Left lung (tissue), 10 donors: ENCODE data around the gene TAS1R1. TPM values are rescaled to one million over a fixed set of nuclear protein-coding genes. Genes with fewer than 3 reads are reported as not detected.
A peak's percentile ranks its signal among the peaks of the same experiment; 100 is the strongest.

Experiments
- ATAC-seq: fragments of 200-7000 bp; cut with Tn5 transposase; one replicate; pipeline ENCODE4 v1.9.1; 2020; ENCODE audit warnings: moderate library complexity
- DNase-seq, 4 donors: peaks; one replicate each; pipeline ENCODE4 v3.0.0-alpha.2; 2013 to 2020
- H3K27ac ChIP-seq, 2 donors: fragments of 200-600 bp; sonication (generic) in 1 of 2; one replicate each; pipeline versions ENCODE4 v1.5.0 to v1.8.0; 2020 to 2021
- H3K27me3 ChIP-seq, 2 donors: fragments of 200-600 bp; sonication (generic) in 1 of 2; one replicate each; pipeline versions ENCODE4 v1.5.0 to v1.8.0; 2020 to 2021
- H3K36me3 ChIP-seq, 2 donors: fragments of 200-600 bp; sonication (generic) in 1 of 2; one replicate each; pipeline versions ENCODE4 v1.5.0 to v1.8.0; 2020 to 2021
- H3K4me1 ChIP-seq, 2 donors: fragments of 200-600 bp; one replicate each; pipeline ENCODE4 v1.8.0; 2021
- H3K4me3 ChIP-seq, 2 donors: fragments of 200-600 bp; sonication (generic) in 1 of 2; one replicate each; pipeline versions ENCODE4 v1.5.0 to v1.8.0; 2020 to 2021; ENCODE audit warnings: mild to moderate bottlenecking in 1 of 2
- H3K9me3 ChIP-seq, 2 donors: fragments of 200-600 bp; sonication (generic) in 1 of 2; one replicate each; pipeline versions ENCODE4 v1.5.0 to v1.8.0; 2020 to 2021
- CTCF ChIP-seq, 2 donors: fragments of 200-600 bp; sonication (generic) in 1 of 2; IDR thresholded peaks; one replicate each; pipeline versions ENCODE4 v1.5.0 to v1.8.0; 2021; ENCODE audit warnings: antibody characterized with exemption in 2 of 2
- intact Hi-C, 2 donors: fragments of 100-400 bp; cut with DNase I; formaldehyde crosslinking; loops; one replicate each; pipeline versions ENCODE4 v1.11.2 to v1.14.2; 2022
- polyA plus RNA-seq, 6 donors: library from polyadenylated mRNA; unstranded; fragments of 120-200 nt; gene quantifications; one replicate each; pipeline ENCODE4 v1.2.1, GENCODE V29; 2013; ENCODE audit not compliant: insufficient read length in 6 of 6
- total RNA-seq, 2 donors: library from RNA; stranded (reverse); fragmentation: NEBNext Ultra II Directional; extraction: Animal tissue kit (Norgen Biotek cat#: 25700); gene quantifications; one replicate each; pipeline ENCODE4 v1.2.1, GENCODE V29; 2021
- donor health status: DM: no; HTN: yes; CAD: no.
- donor health status: DM: no; HTN: no; CAD: no.

Gene TAS1R1
- total and polyA plus RNA-seq, 8 donors: 0.07 to 0.21 (median 0.18) TPM; not detected in 2

DNA sequence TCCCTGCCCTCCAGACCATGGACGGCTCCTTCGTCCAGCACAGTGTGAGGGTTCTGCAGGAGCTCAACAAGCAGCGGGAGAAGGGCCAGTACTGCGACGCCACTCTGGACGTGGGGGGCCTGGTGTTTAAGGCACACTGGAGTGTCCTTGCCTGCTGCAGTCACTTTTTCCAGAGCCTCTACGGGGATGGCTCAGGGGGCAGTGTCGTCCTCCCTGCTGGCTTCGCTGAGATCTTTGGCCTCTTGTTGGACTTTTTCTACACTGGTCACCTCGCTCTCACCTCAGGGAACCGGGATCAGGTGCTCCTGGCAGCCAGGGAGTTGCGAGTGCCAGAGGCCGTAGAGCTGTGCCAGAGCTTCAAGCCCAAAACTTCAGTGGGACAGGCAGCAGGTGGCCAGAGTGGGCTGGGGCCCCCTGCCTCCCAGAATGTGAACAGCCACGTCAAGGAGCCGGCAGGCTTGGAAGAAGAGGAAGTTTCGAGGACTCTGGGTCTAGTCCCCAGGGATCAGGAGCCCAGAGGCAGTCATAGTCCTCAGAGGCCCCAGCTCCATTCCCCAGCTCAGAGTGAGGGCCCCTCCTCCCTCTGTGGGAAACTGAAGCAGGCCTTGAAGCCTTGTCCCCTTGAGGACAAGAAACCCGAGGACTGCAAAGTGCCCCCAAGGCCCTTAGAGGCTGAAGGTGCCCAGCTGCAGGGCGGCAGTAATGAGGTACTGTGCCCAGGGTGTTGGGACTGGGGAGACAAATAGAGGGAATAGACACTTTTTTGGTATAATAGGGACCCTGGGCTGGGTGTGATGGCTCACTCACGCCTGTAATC lies 25.7 kb downstream of the TAS1R1 start:
- Histone ChIP-seq H3K4me1 (peaks cover 11 to 47% of the 10 kb centered on the region in 2 donors), H3K27me3 (no peaks in the 10 kb centered on the region), H3K27ac (peak overlapping the region; percentile 88 to 96), H3K36me3 (peaks cover 0 to 5% of the 10 kb centered on the region in 2 donors), H3K4me3 (peak overlapping the region; percentile 88 to 92), H3K9me3 (no peaks in the 10 kb centered on the region)
- TF ChIP-seq CTCF (IDR thresholded peaks at IDR 0.05): no peak
- DNase-seq (no peak), ATAC-seq (peak; percentile 2)
- intact Hi-C loops: no loop called here

GRCh38 chr1:6581561-6582305 lies 26.6 kb downstream of the TAS1R1 start:
- TF ChIP-seq CTCF (IDR thresholded peaks at IDR 0.05): no peak
- H3K4me1 ChIP-seq: peaks cover 11 to 48% of the 10 kb centered on the region in 2 donors
- intact Hi-C loops: no loop called here
- ATAC-seq (peak; percentile 9), DNase-seq (peak in 2 of 4 donors; percentile 69 to 85)
- no peaks in the 10 kb centered on the region for H3K9me3 ChIP-seq
- H3K27ac ChIP-seq: peak overlapping the region in 1 of 2 donors; percentile 96
- peaks cover 0 to 12% of the 10 kb centered on the region in 2 donors for H3K36me3 ChIP-seq
- peak overlapping the region in 1 of 2 donors; percentile 88 for H3K4me3 ChIP-seq
- no peaks in the 10 kb centered on the region for H3K27me3 ChIP-seq

- ATAC-seq: no peak
These were observed 27.3 kb downstream of the TAS1R1 start for GRCh38 chr1:6582370-6582769.

DNA sequence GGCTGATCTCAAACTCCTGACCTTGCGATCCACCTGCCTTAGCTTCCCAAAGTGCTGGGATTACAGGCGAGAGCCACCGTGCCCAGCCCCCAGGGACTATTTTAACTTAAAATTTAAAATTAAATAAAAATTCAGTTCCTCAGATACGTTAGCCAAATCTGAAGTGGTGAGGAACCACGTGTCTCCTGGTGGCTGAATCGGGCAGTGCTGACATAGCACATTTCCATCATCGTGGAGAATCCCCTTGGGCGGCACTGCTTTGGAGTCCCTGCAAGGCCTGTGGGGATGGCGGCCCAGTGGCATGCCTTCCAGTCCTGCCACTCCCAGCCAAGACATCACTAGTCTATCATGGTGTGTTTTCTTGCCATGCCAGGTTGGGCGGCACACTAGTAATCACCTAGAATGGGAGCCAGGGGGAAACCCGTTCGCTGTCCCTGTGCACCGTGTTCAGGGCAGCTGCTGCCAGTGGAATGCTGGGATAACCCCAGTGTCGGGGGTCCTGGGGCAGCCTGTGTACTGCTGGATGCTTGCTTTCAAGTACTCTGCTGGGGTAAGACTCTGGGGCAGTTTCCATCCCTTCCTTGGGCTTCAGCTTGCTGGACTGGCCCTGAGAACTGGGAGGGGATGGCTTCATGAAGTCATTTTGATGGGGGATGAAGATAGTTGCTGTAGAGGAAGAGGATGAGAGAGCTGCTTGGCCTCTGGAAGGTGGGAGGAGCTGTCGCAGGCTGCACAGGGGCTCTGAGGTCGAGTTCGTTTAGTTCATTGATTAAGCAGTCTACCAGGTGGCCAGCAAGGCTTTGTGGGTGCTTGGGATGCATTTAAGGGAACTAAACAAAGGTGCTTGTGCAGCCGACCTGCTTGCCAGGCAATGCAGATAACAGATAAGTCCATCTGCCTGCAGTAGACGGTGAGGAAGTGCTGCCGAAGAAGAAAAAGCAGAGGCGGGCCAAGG lies 29.3 kb downstream of the TAS1R1 start:
- H3K4me1 ChIP-seq: peaks cover 11 to 66% of the 10 kb centered on the region in 2 donors
- no peak for TF ChIP-seq CTCF (IDR thresholded peaks at IDR 0.05)
- intact Hi-C loops: no loop called here

More at GRCh38 chr1:6582370-6582769, 27.3 kb downstream of the TAS1R1 start:
- H3K4me3 ChIP-seq: peak overlapping the region in 1 of 2 donors; percentile 88
- no peak for TF ChIP-seq CTCF (IDR thresholded peaks at IDR 0.05)
- peak overlapping the region in 1 of 2 donors; percentile 96 for H3K27ac ChIP-seq
- H3K27me3 ChIP-seq: no peaks in the 10 kb centered on the region
- intact Hi-C loops: no loop called here
- no peak for DNase-seq
- H3K9me3 ChIP-seq: no peaks in the 10 kb centered on the region
- H3K4me1 ChIP-seq: peaks cover 11 to 54% of the 10 kb centered on the region in 2 donors
- H3K36me3 ChIP-seq: peaks cover 0 to 18% of the 10 kb centered on the region in 2 donors

More for the DNA sequence above, 29.3 kb downstream of the TAS1R1 start:
- Histone ChIP-seq H3K36me3 (peaks cover 0 to 39% of the 10 kb centered on the region in 2 donors), H3K4me3 (no peak overlapping the region), H3K27me3 (no peaks in the 10 kb centered on the region), H3K27ac (no peak overlapping the region), H3K9me3 (no peaks in the 10 kb centered on the region)
- no peak for ATAC-seq
- DNase-seq: no peak
